WERI-Rb-1 (cell line): ENCODE results near the gene CCDC154.

Experiments used
- DNase-seq: peaks from one replicate; pipeline ENCODE4 v3.0.0-alpha.2; 2020
- H3K27ac ChIP-seq: fragments of 250-450 bp; sonication (Bioruptor Pico); 2 replicates; pipeline ENCODE4 v1.5.1; 2020; ENCODE audit warnings: mild to moderate bottlenecking, moderate library complexity
- H3K27me3 ChIP-seq: fragments of 250-450 bp; sonication (Bioruptor Pico); 2 replicates; pipeline ENCODE4 v1.5.1; 2021; ENCODE audit warnings: mild to moderate bottlenecking, low read depth, moderate library complexity; ENCODE audit not compliant: insufficient read depth, severe bottlenecking
- H3K36me3 ChIP-seq: fragments of 250-450 bp; sonication (Bioruptor Pico); 2 replicates; pipeline ENCODE4 v1.5.1; 2020; ENCODE audit warnings: mild to moderate bottlenecking, moderate library complexity
- H3K4me3 ChIP-seq: 2 replicates; pipeline ENCODE4 v1.5.1; 2011; ENCODE audit warnings: low read depth, mild to moderate bottlenecking, control low read depth, low read length
- H3K9me3 ChIP-seq: fragments of 250-450 bp; sonication (Bioruptor Pico); 2 replicates; pipeline ENCODE4 v1.5.1; 2021; ENCODE audit warnings: mild to moderate bottlenecking, moderate library complexity; ENCODE audit not compliant: severe bottlenecking
- CTCF ChIP-seq: IDR thresholded peaks from 2 replicates; pipeline ENCODE4 v1.5.1; 2011; ENCODE audit warnings: low read depth, mild to moderate bottlenecking, control low read depth, inconsistent platforms, low read length

CCDC154 gene

GRCh38 chr16:1489077-1489476, 44.7 kb upstream of the CCDC154 start:
- TF ChIP-seq CTCF, result no peak
- DNase-seq, result no peak
- no peaks in the 10 kb centered on the region for H3K27me3 ChIP-seq
- H3K27ac ChIP-seq, result no peak overlapping the region
- H3K4me3 ChIP-seq, result no peak overlapping the region
- H3K9me3 ChIP-seq, result no peaks in the 10 kb centered on the region
- H3K36me3 ChIP-seq, result no peaks in the 10 kb centered on the region

- Histone ChIP-seq H3K27me3 (no peaks in the 10 kb centered on the region), H3K4me3 (no peak within 1 kb of the TSS), H3K27ac (no peak within 1 kb of the TSS), H3K36me3 (no peaks in the 10 kb centered on the region), H3K9me3 (no peaks in the 10 kb centered on the region)
- TF ChIP-seq CTCF, result no peak
- DNase-seq, result no peak
Measured at GRCh38 chr16:1488619-1489018, 44.3 kb upstream of the CCDC154 start, which contains the start of gene PTX4. Gene PTX4 (minus strand): TSS chr16:1488944. CDS start chr16:1488909, 35 bp downstream.

- Histone ChIP-seq H3K36me3 (no peaks in the 10 kb centered on the region), H3K27ac (no peak overlapping the region)
- TF ChIP-seq CTCF, result no peak
Measured at GRCh38 chr16:1488054-1488601, 43.8 kb upstream of the CCDC154 start.

GRCh38 chr16:1487395-1488053, 43.2 kb upstream of the CCDC154 start:
- no peak for DNase-seq
- Histone ChIP-seq H3K36me3 (no peaks in the 10 kb centered on the region), H3K27me3 (no peaks in the 10 kb centered on the region), H3K9me3 (no peaks in the 10 kb centered on the region), H3K27ac (no peak overlapping the region), H3K4me3 (no peak overlapping the region)
- TF ChIP-seq CTCF, result no peak

More at GRCh38 chr16:1488054-1488601, 43.8 kb upstream of the CCDC154 start:
- no peak for DNase-seq
- Histone ChIP-seq H3K27me3 (no peaks in the 10 kb centered on the region), H3K4me3 (no peak overlapping the region), H3K9me3 (no peaks in the 10 kb centered on the region)

- TF ChIP-seq CTCF, result no peak
- no peaks in the 10 kb centered on the region for H3K27me3 ChIP-seq
- H3K4me3 ChIP-seq, result no peak overlapping the region
Measured at GRCh38 chr16:1486551-1487390, 42.4 kb upstream of the CCDC154 start.

More at GRCh38 chr16:1486551-1487390, 42.4 kb upstream of the CCDC154 start:
- Histone ChIP-seq H3K27ac (no peak overlapping the region), H3K36me3 (no peaks in the 10 kb centered on the region), H3K9me3 (no peaks in the 10 kb centered on the region)
- DNase-seq, result no peak
